ENCODE data around the gene LEFTY2. TPM values are rescaled to one million over a fixed set of nuclear protein-coding genes. Genes with fewer than 3 reads are reported as not detected.

Gene LEFTY2, protein sequence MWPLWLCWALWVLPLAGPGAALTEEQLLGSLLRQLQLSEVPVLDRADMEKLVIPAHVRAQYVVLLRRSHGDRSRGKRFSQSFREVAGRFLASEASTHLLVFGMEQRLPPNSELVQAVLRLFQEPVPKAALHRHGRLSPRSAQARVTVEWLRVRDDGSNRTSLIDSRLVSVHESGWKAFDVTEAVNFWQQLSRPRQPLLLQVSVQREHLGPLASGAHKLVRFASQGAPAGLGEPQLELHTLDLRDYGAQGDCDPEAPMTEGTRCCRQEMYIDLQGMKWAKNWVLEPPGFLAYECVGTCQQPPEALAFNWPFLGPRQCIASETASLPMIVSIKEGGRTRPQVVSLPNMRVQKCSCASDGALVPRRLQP
- total RNA-seq, result not detected in 2 replicates
- polyA plus RNA-seq, result 0.03 and 0.06 TPM in 2 replicates
- 0.13 TPM in 1 of 2 replicates, not detected in the other for polyA plus RNA-seq (2011; cell fraction: cytosol; rRNA removed)
- polyA plus RNA-seq (2011; cell fraction: nucleus; rRNA removed), result 0.06 TPM in 1 of 2 replicates, not detected in the other
- polyA plus RNA-seq (2012), result not detected in 2 replicates
- polyA minus RNA-seq, result not detected in 2 replicates
- not detected for polyA minus RNA-seq (2011; cell fraction: cytosol; rRNA and poly(A)+ RNA removed)
- polyA minus RNA-seq (2011; cell fraction: nucleus; rRNA and poly(A)+ RNA removed), result not detected in 2 replicates
- Bru-seq, nascent RNA, result not detected
- BruChase-seq, experiment 1, labeled RNA remaining after a 6-hour chase, result not detected
- not detected for BruChase-seq, experiment 2, labeled RNA remaining after a 2-hour chase
- long read RNA-seq, result 0 reads

DNA sequence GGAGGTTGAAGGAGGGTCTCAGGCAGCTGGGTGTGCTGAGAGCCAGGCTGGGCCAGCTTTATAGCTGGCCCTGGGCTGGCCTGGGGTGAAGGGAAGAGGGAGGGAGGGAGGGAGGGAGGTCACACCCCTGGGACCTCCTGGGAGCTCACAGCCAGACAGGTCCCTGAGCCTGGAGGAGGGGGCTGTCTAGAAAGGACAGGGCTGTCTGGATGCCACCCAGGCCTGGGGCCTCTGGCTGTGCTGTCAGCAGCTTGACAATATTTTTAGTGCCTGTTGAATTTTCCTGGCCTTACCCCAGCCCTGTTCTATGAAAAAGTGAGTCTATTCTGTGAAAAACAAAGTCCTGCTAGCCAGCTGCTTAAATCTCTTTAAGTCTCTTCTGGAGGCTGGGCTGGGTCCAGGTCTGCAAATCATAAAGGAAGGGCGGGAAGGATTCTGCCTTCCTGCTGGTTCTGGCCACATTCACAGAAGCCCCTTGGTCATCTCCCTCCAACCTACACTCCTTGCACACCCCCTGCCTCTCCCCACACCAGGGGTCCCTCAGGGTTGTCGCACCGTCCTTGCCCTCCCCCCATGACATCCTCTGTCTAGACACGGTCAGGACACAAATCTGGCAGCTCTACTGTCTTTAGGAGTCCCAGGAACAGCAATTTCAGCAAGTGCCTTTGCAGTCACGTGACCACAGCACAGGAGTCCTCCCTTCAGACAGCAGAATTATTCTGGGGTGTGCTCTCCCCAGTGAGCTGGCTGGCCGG is at the start of gene LEFTY2:
Gene LEFTY2 (minus strand): TSS at position 34 of the 755 bp plus-strand sequence. CDS start 80 bp downstream, outside the sequence.
- DNase-seq (ENCODE audit: low read depth, low spot score) (no peak), FAIRE-seq (no peak)
- H3K36me3 ChIP-seq (ENCODE audit: control insufficient read depth in 2 of 2, extremely low read depth in 1 of 2, insufficient read depth in 2 of 2, low read length in 2 of 2), result no peaks in the 10 kb centered on the region
- no peaks in the 10 kb centered on the region for H3K27me3 ChIP-seq (ENCODE audit: control insufficient read depth in 2 of 2, insufficient read depth in 2 of 2, low read length in 2 of 2)
- H3K4me2 ChIP-seq (ENCODE audit: insufficient read depth, low read length), result no peak within 1 kb of the TSS
- H3K27ac ChIP-seq (ENCODE audit: insufficient read depth, low read depth, low read length), result no peak within 1 kb of the TSS
- no peaks in the 10 kb centered on the region for H3K79me2 ChIP-seq (ENCODE audit: control insufficient read depth, insufficient read depth, low read length)
- no peaks in the 10 kb centered on the region for H3K9me1 ChIP-seq (replicated peaks; ENCODE audit: control insufficient read depth, extremely low read depth, insufficient read depth, low read length)
- no peaks in the 10 kb centered on the region for H3K4me1 ChIP-seq (ENCODE audit: control insufficient read depth, extremely low read depth, insufficient read depth, low read length)
- no peak within 1 kb of the TSS for H3K9ac ChIP-seq (replicated peaks; ENCODE audit: extremely low read depth, insufficient read depth, low read length)
- intact Hi-C loops (cut with micrococcal nuclease) (no loop called here), dilution Hi-C loops (cut with MboI; ENCODE audit: extremely low pct_ligation_motif_present, low sequenced_read_pairs) (no loop called here)
- H3K9me3 ChIP-seq (replicated peaks; ENCODE audit: control insufficient read depth, insufficient read depth, low read length), result no peaks in the 10 kb centered on the region
- POLR2A ChIA-PET, result no interaction called here
- TF ChIP-seq GATA2 (IDR thresholded peaks at IDR 0.05; ENCODE audit: insufficient read depth, insufficient read length, low read depth, low read length) (no peak), MYC (IDR thresholded peaks at IDR 0.05; ENCODE audit: low read depth, low read length) (no peak), JUN (IDR thresholded peaks at IDR 0.05; ENCODE audit: borderline replicate concordance, insufficient read depth, insufficient read length, low read depth) (no peak)
- TF ChIP-seq, protein P1, sequence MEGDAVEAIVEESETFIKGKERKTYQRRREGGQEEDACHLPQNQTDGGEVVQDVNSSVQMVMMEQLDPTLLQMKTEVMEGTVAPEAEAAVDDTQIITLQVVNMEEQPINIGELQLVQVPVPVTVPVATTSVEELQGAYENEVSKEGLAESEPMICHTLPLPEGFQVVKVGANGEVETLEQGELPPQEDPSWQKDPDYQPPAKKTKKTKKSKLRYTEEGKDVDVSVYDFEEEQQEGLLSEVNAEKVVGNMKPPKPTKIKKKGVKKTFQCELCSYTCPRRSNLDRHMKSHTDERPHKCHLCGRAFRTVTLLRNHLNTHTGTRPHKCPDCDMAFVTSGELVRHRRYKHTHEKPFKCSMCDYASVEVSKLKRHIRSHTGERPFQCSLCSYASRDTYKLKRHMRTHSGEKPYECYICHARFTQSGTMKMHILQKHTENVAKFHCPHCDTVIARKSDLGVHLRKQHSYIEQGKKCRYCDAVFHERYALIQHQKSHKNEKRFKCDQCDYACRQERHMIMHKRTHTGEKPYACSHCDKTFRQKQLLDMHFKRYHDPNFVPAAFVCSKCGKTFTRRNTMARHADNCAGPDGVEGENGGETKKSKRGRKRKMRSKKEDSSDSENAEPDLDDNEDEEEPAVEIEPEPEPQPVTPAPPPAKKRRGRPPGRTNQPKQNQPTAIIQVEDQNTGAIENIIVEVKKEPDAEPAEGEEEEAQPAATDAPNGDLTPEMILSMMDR (IDR thresholded peaks at IDR 0.05; ENCODE audit: extremely low read depth in 1 of 2, insufficient read depth in 1 of 2, low read depth in 1 of 2, low read length in 2 of 2), result no peak
- no peaks in the 10 kb centered on the region for H4K20me1 ChIP-seq (replicated peaks; ENCODE audit: control insufficient read depth, extremely low read depth, insufficient read depth, low read length)
- no peak within 1 kb of the TSS for H3K4me3 ChIP-seq (replicated peaks in 1 of 3; ENCODE audit: insufficient read depth in 1 of 3, low read depth in 1 of 3, low read length in 3 of 3)
- H2AFZ ChIP-seq (ENCODE audit: low read depth, low read length), result no peak within 1 kb of the TSS
- CTCF ChIA-PET, result interaction anchor here (0.9 to 1.6 kb wide), 2 partner anchors 17 to 29 kb away, joined by 3 to 4 read pairs; partner anchors contain the start of gene PYCR2
- no TSS peak for BruUV-seq (replicated peaks)
